ENCODE data around the gene MED16. TPM values are rescaled to one million over a fixed set of nuclear protein-coding genes. Genes with fewer than 3 reads are reported as not detected.

Gene MED16
- total RNA-seq, 1 experiment from 2014 or later = 83.1 TPM

DNA sequence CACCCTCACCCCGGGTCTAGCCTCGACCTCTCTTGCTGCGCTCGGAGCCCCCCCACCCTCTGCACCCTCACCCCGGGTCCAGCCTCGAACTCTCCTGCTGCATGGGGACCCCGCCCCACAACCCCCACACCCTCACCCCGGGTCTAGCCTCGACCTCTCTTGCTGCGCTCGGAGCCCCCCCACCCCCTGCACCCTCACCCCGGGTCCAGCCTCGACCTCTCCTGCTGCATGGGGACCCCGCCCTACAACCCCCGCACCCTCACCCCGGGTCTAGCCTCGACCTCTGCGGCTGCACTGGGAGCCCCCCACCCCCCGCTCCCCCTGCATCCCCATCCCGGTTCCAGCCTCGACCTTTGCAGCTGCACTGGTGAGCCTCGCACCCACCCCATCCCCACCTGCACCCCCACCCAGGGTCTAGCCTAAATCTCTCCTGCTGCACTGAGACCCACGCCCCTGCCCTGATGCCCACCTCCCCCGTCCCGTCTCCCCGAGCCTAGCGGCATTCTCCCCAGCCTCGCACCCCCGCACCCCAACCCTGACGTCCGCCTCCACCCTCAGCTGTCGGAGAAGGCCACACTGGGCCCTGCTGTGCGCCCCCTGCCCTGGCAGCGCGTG, 31.7 kb downstream of the MED16 start:
- Histone ChIP-seq H4K5ac (ENCODE audit: insufficient read length, low read depth, low read length) (no peak overlapping the region), H2AFZ (ENCODE audit: low read length) (no peak overlapping the region), H2BK5ac (ENCODE audit: insufficient read length, low read length) (no peak overlapping the region), H2BK20ac (ENCODE audit: low read depth, low read length, poor library complexity, severe bottlenecking) (no peak overlapping the region), H3K9ac (ENCODE audit: extremely low read depth, insufficient read length, low read length) (no peak overlapping the region), H3K79me2 (ENCODE audit: insufficient read depth, low read length) (no peaks in the 10 kb centered on the region), H2BK120ac (ENCODE audit: low read depth, low read length, poor library complexity, severe bottlenecking) (no peak overlapping the region), H3K23ac (ENCODE audit: insufficient read length, low read depth, low read length) (no peak overlapping the region), H2AK5ac (ENCODE audit: insufficient read length, low read length) (no peak overlapping the region), H3K23me2 (ENCODE audit: insufficient read length, low read depth, low read length, poor library complexity, severe bottlenecking) (peaks cover 3% of the 10 kb centered on the region), H3K56ac (ENCODE audit: insufficient read length, low read depth, low read length) (no peak overlapping the region), H4K20me1 (ENCODE audit: control insufficient read depth, insufficient read depth, insufficient read length) (no peaks in the 10 kb centered on the region), H2BK12ac (ENCODE audit: insufficient read length, low read depth, low read length) (no peak overlapping the region), H3K27me3 (ENCODE audit: insufficient read depth, low read length) (peaks cover 3% of the 10 kb centered on the region; the same call in 1 of the 2 replicates), H3K9me3 (ENCODE audit: control insufficient read depth, low read depth, low read length) (no peaks in the 10 kb centered on the region), H3K14ac (ENCODE audit: insufficient read depth, low read length) (no peak overlapping the region), H3K4me2 (ENCODE audit: insufficient read depth, insufficient read length, low read length) (peak overlapping the region; percentile 22), H3K79me1 (ENCODE audit: insufficient read depth, low read depth, low read length, poor library complexity, severe bottlenecking) (no peaks in the 10 kb centered on the region), H3K27ac (ENCODE audit: insufficient read length, low read depth, low read length) (no peak overlapping the region), H3K4ac (ENCODE audit: low read depth, low read length) (no peak overlapping the region), H3K18ac (ENCODE audit: insufficient read length, low read depth, low read length) (peak overlapping the region; percentile 22), H3T11ph (ENCODE audit: low read length) (no peak overlapping the region), H2BK15ac (ENCODE audit: low read depth, low read length) (no peak overlapping the region), H4K8ac (replicated peaks; ENCODE audit: insufficient read length, low read depth, low read length) (no peak overlapping the region), H3K4me1 (ENCODE audit: insufficient read depth, low read length) (no peaks in the 10 kb centered on the region), H4K91ac (ENCODE audit: insufficient read length, low read depth, low read length) (no peak overlapping the region)
- peaks cover 0 to 6% (median 4%) of the 10 kb centered on the region in 3 experiments; a peak in 5 of 7 replicates for H3K36me3 Mint-ChIP-seq (ENCODE audit: insufficient read depth in 1 of 3, low read depth in 3 of 3)
- H3K4me1 Mint-ChIP-seq = peaks cover 2 to 10% of the 10 kb centered on the region in 2 experiments; a peak in 2 of 4 replicates
- peaks cover 43% of the 10 kb centered on the region for H3K27me3 Mint-ChIP-seq (ENCODE audit: low read depth)
- peaks cover 0 to 2% of the 10 kb centered on the region in 2 experiments; a peak in 1 of 5 replicates for H3K9me3 Mint-ChIP-seq
- no peak overlapping the region for H3K27ac Mint-ChIP-seq
- TF ChIP-seq, protein P1, sequence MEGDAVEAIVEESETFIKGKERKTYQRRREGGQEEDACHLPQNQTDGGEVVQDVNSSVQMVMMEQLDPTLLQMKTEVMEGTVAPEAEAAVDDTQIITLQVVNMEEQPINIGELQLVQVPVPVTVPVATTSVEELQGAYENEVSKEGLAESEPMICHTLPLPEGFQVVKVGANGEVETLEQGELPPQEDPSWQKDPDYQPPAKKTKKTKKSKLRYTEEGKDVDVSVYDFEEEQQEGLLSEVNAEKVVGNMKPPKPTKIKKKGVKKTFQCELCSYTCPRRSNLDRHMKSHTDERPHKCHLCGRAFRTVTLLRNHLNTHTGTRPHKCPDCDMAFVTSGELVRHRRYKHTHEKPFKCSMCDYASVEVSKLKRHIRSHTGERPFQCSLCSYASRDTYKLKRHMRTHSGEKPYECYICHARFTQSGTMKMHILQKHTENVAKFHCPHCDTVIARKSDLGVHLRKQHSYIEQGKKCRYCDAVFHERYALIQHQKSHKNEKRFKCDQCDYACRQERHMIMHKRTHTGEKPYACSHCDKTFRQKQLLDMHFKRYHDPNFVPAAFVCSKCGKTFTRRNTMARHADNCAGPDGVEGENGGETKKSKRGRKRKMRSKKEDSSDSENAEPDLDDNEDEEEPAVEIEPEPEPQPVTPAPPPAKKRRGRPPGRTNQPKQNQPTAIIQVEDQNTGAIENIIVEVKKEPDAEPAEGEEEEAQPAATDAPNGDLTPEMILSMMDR (conservative IDR thresholded peaks at IDR 0.05) = no peak
- no peak for DNase-seq
- no CpG with 5 or more reads among the region's 35 CpGs for WGBS (ENCODE audit: extremely low coverage, insufficient read length, low lambda C conversion rate)
- H3K4me3 Mint-ChIP-seq = peak overlapping the region; percentile 4 to 65; a peak in 2 of 5 replicates

Data from H9 (cell line).